Suppressor macrophage treated with lipopolysaccharide for 4 hours (primary cell): ENCODE results near the gene ZFP3.
"Not testable (repeated sequence)": the region's sequence is repeated elsewhere in the genome, so short reads cannot be mapped to it uniquely, and the experiment has no call there.

Source experiments
- DNase-seq: peaks from one replicate; pipeline ENCODE4 v3.0.0-alpha.2; 2020

The ZFP3 gene

DNA sequence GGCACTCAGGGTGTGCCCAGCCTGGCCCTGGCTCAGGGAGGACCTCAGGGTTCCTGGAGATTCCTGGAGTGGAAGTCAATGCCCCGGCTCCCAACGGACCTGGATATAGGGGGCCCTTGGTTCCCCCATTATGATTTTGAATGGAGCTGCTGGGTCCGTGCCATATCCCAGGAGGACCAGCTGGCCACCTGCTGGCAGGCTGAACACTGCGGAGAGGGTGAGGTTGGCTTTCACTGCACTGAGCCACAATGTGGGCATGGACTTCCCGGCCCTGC, 61.1 kb downstream of the ZFP3 start:
- no peak for DNase-seq

DNA sequence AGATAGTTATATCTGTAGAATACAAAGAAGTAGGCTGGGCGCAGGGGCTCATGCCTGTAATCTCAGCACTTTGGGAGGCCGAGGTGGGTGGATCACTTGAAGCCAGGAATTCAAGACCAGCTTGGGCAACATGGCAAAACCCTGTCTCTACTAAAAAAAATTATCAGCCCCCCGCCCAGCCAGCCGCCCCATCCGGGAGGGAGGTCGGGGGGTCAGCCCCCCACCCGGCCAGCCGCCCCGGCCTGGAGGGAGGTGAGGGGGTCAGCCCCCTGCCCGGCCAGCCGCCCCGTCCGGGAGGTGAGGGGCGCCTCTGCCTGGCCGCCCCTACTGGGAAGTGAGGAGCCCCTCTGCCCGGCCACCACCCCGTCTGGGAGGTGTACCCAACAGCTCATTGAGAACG, 64.6 kb downstream of the ZFP3 start:
- DNase-seq = not testable (repeated sequence)
